HepG2 (cell line): ENCODE measurements around the gene PSMC3IP. TPM values are rescaled to one million over a fixed set of nuclear protein-coding genes. Genes with fewer than 3 reads are reported as not detected.

Experiments used
- ARID2 ChIP-seq: sonication (generic); formaldehyde crosslinking; IDR thresholded peaks from 2 replicates; pipeline ENCODE4 v1.8.1; 2022; ENCODE audit warnings: mild to moderate bottlenecking, missing genetic modification reagents, borderline replicate concordance
- CEBPB ChIP-seq: IDR thresholded peaks from 2 replicates; pipeline ENCODE4 v1.6.1; 2011; ENCODE audit warnings: low read depth, low read length, improper control_type of control experiment, borderline replicate concordance
- E2F5 ChIP-seq: sonication (generic); formaldehyde crosslinking; conservative IDR thresholded peaks from 2 replicates; pipeline ENCODE4 v1.4.0; 2020; ENCODE audit warnings: missing genetic modification reagents
- FOXP1 ChIP-seq, 2 experiments: fragments of 450-650 bp in 1 of 2; IDR thresholded peaks; 2 replicates each; pipeline ENCODE4 v1.6.1; 2017 to 2018; ENCODE audit warnings: antibody characterized with exemption in 1 of 2
- GLMP ChIP-seq: sonication (generic); formaldehyde crosslinking; IDR thresholded peaks from 2 replicates; pipeline ENCODE4 v1.9.0; 2021; ENCODE audit warnings: missing genetic modification reagents, mild to moderate bottlenecking, borderline replicate concordance
- HNRNPUL1 ChIP-seq: fragments of 200-400 bp; formaldehyde crosslinking; IDR thresholded peaks from 2 replicates; pipeline ENCODE4 v1.6.1; 2017; ENCODE audit warnings: low read depth, mild to moderate bottlenecking, low read length, moderate library complexity
- KDM1A ChIP-seq: IDR thresholded peaks from 2 replicates; pipeline ENCODE4 v1.6.1; 2016; ENCODE audit warnings: missing compliant biosample characterization
- KLF11 ChIP-seq: IDR thresholded peaks from 2 replicates; pipeline ENCODE4 v1.6.1; 2016; ENCODE audit warnings: missing compliant biosample characterization
- KLF12 ChIP-seq: sonication (generic); formaldehyde crosslinking; IDR thresholded peaks from 2 replicates; pipeline ENCODE4 v1.4.0; 2020; ENCODE audit warnings: missing genetic modification reagents, borderline replicate concordance
- NCOR1 ChIP-seq: fragments of 200-600 bp; sonication (generic); IDR thresholded peaks from 2 replicates; pipeline ENCODE4 v1.7.0; 2017; ENCODE audit warnings: antibody characterized with exemption, low read length, borderline replicate concordance
- PHF21A ChIP-seq: sonication (generic); formaldehyde crosslinking; IDR thresholded peaks from 2 replicates; pipeline ENCODE4 v1.5.0; 2020; ENCODE audit warnings: mild to moderate bottlenecking, missing genetic modification reagents
- POGZ ChIP-seq: sonication (generic); formaldehyde crosslinking; IDR thresholded peaks from 2 replicates; pipeline ENCODE4 v1.4.0; 2020; ENCODE audit warnings: mild to moderate bottlenecking, missing genetic modification reagents
- SAP130 ChIP-seq: IDR thresholded peaks from 2 replicates; pipeline ENCODE4 v1.6.1; 2016; ENCODE audit warnings: low read depth
- SKIL ChIP-seq: sonication (generic); formaldehyde crosslinking; IDR thresholded peaks from 2 replicates; pipeline ENCODE4 v1.8.0; 2022; ENCODE audit warnings: missing genetic modification reagents, mild to moderate bottlenecking, moderate library complexity, borderline replicate concordance
- ZFP37 ChIP-seq: sonication (generic); formaldehyde crosslinking; IDR thresholded peaks from 2 replicates; pipeline ENCODE4 v1.4.0; 2020; ENCODE audit warnings: missing genetic modification reagents, borderline replicate concordance
- ZMYM2 ChIP-seq: sonication (generic); formaldehyde crosslinking; IDR thresholded peaks from 2 replicates; pipeline ENCODE4 v1.8.0; 2022; ENCODE audit warnings: mild to moderate bottlenecking, missing genetic modification reagents
- ZNF709 ChIP-seq: sonication (generic); formaldehyde crosslinking; IDR thresholded peaks from 2 replicates; pipeline ENCODE4 v1.5.0; 2020; ENCODE audit warnings: mild to moderate bottlenecking, missing genetic modification reagents
- ZNF761 ChIP-seq: sonication (generic); formaldehyde crosslinking; conservative IDR thresholded peaks from 2 replicates; pipeline ENCODE4 v1.4.0; 2020; ENCODE audit warnings: mild to moderate bottlenecking, missing genetic modification reagents
- ZNF766 ChIP-seq: sonication (generic); formaldehyde crosslinking; IDR thresholded peaks from 2 replicates; pipeline ENCODE4 v1.5.0; 2020; ENCODE audit warnings: missing genetic modification reagents, borderline replicate concordance
- ZNF777 ChIP-seq: sonication (generic); formaldehyde crosslinking; IDR thresholded peaks from 2 replicates; pipeline ENCODE4 v1.4.0; 2020; ENCODE audit warnings: missing genetic modification reagents
- ZSCAN21 ChIP-seq: sonication (generic); formaldehyde crosslinking; IDR thresholded peaks from 2 replicates; pipeline ENCODE4 v1.8.0; 2022; ENCODE audit warnings: mild to moderate bottlenecking, missing genetic modification reagents, moderate library complexity, borderline replicate concordance
- polyA plus RNA-seq, 8 experiments: library from polyadenylated mRNA; depleted of rRNA in 3 of 8; stranded (reverse) in 7 of 8; unstranded in 1 of 8; fragments of >200 nt; fragmentation: Illumina TruSeq in 4 of 8; extraction: Trizol in 4 of 8; gene quantifications; 2 replicates each; pipeline versions ENCODE4 v1.2.1 to v1.2.3, GENCODE V29; 2011 to 2016; ENCODE audit warnings: low read depth in 4 of 8, missing spikeins in 1 of 8, mixed read lengths in 1 of 8; ENCODE audit not compliant: insufficient read depth in 1 of 8
- total RNA-seq, 5 experiments: library from RNA; depleted of rRNA; stranded (reverse); fragments of >200 nt; fragmentation: Illumina TruSeq; extraction: Trizol; gene quantifications; 2 replicates each; pipeline ENCODE4 v1.2.3, GENCODE V29; 2016; ENCODE audit warnings: low read depth in 1 of 5
- TF ChIP-seq, protein P1 (sequence below): sonication (generic); formaldehyde crosslinking; IDR thresholded peaks from 2 replicates; pipeline ENCODE4 v1.4.0; 2020; ENCODE audit warnings: missing genetic modification reagents
- TF ChIP-seq, protein P2 (sequence below): sonication (generic); formaldehyde crosslinking; IDR thresholded peaks from 2 replicates; pipeline ENCODE4 v1.4.0; 2020; ENCODE audit warnings: missing genetic modification reagents

Gene PSMC3IP
- total and polyA plus RNA-seq, 2 of the 13 experiments (the other 11 are each of a cell fraction or from before 2014, with no cell fraction given), result 6.5 to 22.4 TPM

GRCh38 chr17:42608305-42609181 is 31.0 kb upstream of the PSMC3IP start (continued):
- TF ChIP-seq, protein P1, sequence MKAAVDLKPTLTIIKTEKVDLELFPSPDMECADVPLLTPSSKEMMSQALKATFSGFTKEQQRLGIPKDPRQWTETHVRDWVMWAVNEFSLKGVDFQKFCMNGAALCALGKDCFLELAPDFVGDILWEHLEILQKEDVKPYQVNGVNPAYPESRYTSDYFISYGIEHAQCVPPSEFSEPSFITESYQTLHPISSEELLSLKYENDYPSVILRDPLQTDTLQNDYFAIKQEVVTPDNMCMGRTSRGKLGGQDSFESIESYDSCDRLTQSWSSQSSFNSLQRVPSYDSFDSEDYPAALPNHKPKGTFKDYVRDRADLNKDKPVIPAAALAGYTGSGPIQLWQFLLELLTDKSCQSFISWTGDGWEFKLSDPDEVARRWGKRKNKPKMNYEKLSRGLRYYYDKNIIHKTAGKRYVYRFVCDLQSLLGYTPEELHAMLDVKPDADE, result peak; percentile 87; the same call in 1 of the 2 replicates
- TF ChIP-seq NCOR1 (no peak), ZSCAN21 (no peak), ZMYM2 (CRISPR knock-in tag) (no peak), ZFP37 (CRISPR knock-in tag) (no peak), HNRNPUL1 (no peak), ZNF709 (CRISPR knock-in tag) (no peak), ARID2 (CRISPR knock-in tag) (0 out of 2 replicates have a peak, but pooled peaks have one; percentile 79), ZNF777 (CRISPR knock-in tag) (0 out of 2 replicates have a peak, but pooled peaks have one; percentile 6), KLF11 (CRISPR knock-in tag) (no peak), KDM1A (CRISPR knock-in tag) (no peak), CEBPB (no peak), E2F5 (CRISPR knock-in tag) (no peak), ZNF761 (CRISPR knock-in tag) (no peak), SKIL (CRISPR knock-in tag) (no peak), POGZ (CRISPR knock-in tag) (no peak), FOXP1 (IDR thresholded peaks at IDR 0.05) (no peak), FOXP1 (CRISPR knock-in tag; IDR thresholded peaks at IDR 0.05) (no peak), PHF21A (no peak; the same call in 1 of the 2 replicates), KLF12 (CRISPR knock-in tag) (no peak), GLMP (no peak), ZNF766 (no peak), SAP130 (no peak)
- TF ChIP-seq, protein P2, sequence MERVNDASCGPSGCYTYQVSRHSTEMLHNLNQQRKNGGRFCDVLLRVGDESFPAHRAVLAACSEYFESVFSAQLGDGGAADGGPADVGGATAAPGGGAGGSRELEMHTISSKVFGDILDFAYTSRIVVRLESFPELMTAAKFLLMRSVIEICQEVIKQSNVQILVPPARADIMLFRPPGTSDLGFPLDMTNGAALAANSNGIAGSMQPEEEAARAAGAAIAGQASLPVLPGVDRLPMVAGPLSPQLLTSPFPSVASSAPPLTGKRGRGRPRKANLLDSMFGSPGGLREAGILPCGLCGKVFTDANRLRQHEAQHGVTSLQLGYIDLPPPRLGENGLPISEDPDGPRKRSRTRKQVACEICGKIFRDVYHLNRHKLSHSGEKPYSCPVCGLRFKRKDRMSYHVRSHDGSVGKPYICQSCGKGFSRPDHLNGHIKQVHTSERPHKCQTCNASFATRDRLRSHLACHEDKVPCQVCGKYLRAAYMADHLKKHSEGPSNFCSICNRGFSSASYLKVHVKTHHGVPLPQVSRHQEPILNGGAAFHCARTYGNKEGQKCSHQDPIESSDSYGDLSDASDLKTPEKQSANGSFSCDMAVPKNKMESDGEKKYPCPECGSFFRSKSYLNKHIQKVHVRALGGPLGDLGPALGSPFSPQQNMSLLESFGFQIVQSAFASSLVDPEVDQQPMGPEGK (CRISPR knock-in tag), result no peak
